T-helper 17 cell (primary cell): ENCODE results near the gene FERMT2. TPM values are rescaled to one million over a fixed set of nuclear protein-coding genes. Genes with fewer than 3 reads are reported as not detected.
A peak's percentile ranks its signal among the peaks of the same experiment; 100 is the strongest.
"Not testable (repeated sequence)": the region's sequence is repeated elsewhere in the genome, so short reads cannot be mapped to it uniquely, and the experiment has no call there.

Experiments used
- ATAC-seq: fragments of 150-1000 bp; cut with Tn5 transposase; 2 replicates; pipeline ENCODE4 v1.10.0; 2021; ENCODE audit warnings: mild to moderate bottlenecking, moderate library complexity
- DNase-seq, 3 donors: peaks; one replicate each; pipeline versions ENCODE4 v3.0.0 to v3.0.0-alpha.2; 2020 to 2021
- H3K9me3 ChIP-seq: one replicate; pipeline ENCODE4 v1.7.0; 2013; ENCODE audit warnings: low read length, mild to moderate bottlenecking; ENCODE audit not compliant: control insufficient read depth, poor library complexity, severe bottlenecking
- H3K27ac Mint-ChIP-seq: one replicate; pipeline ENCODE4 v1.8.0; 2022; ENCODE audit warnings: mild to moderate bottlenecking, moderate library complexity, mixed read lengths
- H3K27me3 Mint-ChIP-seq: one replicate; pipeline ENCODE4 v1.8.0; 2022; ENCODE audit warnings: mixed read lengths
- H3K36me3 Mint-ChIP-seq: one replicate; pipeline ENCODE4 v1.8.0; 2022; ENCODE audit warnings: low read depth, mixed read lengths
- H3K4me1 Mint-ChIP-seq: one replicate; pipeline ENCODE4 v1.8.0; 2022; ENCODE audit warnings: mild to moderate bottlenecking, mixed read lengths
- H3K4me3 Mint-ChIP-seq: one replicate; pipeline ENCODE4 v1.8.0; 2022; ENCODE audit warnings: mild to moderate bottlenecking, moderate library complexity, mixed read lengths
- total RNA-seq, 4 donors: library from RNA in 2 of 4; stranded (reverse) in 2 of 4; gene quantifications; one replicate each; pipeline ENCODE4 v1.2.3 and lab custom pipeline; 2022 to 2026

The FERMT2 gene
- total RNA-seq, 2 donors from 2014 or later, result 0.78 to 3.6 TPM

DNA sequence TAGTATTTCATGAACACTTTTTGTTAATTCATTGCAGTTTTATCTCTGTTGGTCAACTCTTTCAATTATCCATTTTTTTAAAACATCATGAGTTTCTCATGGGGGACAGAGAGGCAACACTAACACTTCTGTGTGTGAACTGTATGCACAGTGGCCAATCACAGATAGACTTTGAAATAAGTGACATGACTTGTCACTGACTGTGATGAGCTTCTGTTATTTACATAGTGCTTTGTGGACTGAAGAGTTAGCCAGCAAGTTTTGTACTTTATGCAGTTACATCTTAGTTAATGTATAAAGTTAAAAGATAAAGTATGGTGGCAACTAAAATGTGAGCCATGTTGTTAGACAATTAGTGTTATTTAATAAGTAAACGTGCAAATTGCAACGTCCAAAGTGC lies 16.1 kb downstream of the FERMT2 start:
- Mint-ChIP-seq H3K27me3 (peaks cover 21% of the 10 kb centered on the region), H3K27ac (no peak overlapping the region), H3K36me3 (peaks cover 5% of the 10 kb centered on the region), H3K4me1 (peaks cover 8% of the 10 kb centered on the region), H3K4me3 (no peak overlapping the region)
- ATAC-seq, result no peak
- DNase-seq, result no peak
- H3K9me3 ChIP-seq, result no peaks in the 10 kb centered on the region

DNA sequence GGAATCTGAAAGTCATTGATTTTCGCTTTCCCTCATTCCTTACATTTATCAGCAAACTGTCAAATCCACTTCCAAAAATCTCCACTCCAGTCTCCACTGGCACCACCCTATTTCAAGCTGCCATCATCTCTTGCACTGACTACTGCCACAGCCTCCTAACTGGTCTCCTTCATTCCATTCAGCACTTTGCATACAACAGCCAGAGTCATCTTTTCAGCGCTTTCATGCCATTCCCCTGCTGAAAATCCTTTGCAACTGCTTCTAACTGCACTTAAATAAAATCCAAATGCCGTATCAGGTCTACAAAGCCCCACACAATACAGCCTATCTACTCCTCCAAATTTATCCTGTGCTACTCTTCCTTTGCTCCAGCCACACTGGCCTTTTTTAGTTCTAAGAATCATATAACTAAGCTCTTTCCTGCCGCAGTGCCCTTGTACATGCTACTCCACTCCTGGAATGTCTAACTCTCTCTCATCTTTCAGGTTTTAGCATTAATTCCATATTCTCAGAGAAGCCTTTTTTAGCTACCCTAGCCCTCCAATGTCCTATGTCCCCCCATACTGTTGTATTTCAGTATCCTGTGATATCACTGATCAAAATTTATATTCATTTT lies 21.6 kb downstream of the FERMT2 start:
- Mint-ChIP-seq H3K4me1 (no peaks in the 10 kb centered on the region), H3K27me3 (peaks cover 6% of the 10 kb centered on the region), H3K4me3 (no peak overlapping the region), H3K27ac (no peak overlapping the region), H3K36me3 (peaks cover 4% of the 10 kb centered on the region)
- no peaks in the 10 kb centered on the region for H3K9me3 ChIP-seq
- DNase-seq (no peak), ATAC-seq (no peak)

DNA sequence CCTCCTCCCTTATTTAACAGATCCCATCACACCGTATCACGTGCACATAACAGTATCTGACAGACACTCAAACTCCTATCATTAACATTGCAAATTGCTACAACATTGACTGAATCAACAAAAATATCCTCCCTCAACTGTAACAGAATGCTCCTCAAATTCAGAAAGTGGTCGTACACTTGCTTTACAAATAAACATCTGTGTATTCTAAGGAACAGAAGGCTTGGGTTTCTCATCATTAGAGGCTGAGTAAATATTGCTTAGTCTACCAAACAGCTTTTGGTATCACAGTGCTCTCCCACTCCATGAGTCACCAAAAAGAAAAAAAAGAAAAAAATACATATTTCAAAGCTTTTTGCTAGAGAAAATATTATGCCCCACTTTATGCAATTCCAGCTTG lies 23.9 kb downstream of the FERMT2 start:
- ATAC-seq (no peak), DNase-seq (no peak)
- no peak overlapping the region for H3K27ac Mint-ChIP-seq
- H3K4me3 Mint-ChIP-seq, result no peak overlapping the region
- peaks cover 6% of the 10 kb centered on the region for H3K27me3 Mint-ChIP-seq
- peaks cover 4% of the 10 kb centered on the region for H3K36me3 Mint-ChIP-seq
- peaks cover 7% of the 10 kb centered on the region for H3K4me1 Mint-ChIP-seq
- no peaks in the 10 kb centered on the region for H3K9me3 ChIP-seq

DNA sequence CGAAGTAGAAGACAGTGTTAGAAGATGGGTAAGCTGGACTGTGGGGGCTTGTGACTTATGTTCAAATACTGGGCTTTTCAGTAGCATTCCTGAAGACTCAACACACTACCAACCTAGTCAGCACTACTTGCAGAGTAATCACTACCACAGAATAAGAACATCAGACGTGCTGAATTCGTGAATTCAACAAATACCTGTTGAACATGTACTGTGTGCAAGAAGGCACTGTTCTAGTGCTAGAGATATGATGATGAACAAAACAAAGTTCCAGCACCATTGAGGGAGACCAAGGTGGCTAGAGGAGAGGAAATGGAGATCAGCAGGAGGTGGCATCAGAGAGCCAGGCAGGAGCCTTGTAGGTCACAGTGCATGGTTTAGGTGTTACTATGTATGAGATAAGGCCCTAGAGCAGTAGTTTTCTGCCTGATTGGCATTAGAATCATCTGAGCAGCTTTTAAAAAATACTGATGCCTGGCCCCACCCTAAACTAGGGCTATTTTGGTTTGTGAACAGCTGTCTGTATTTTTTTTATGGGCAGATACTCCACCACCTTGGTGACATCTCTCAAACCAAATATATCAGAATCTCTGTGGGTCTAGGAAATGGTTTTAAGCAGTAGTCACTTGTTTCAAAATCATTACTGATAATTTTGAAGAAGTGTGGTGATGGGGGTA lies 26.8 kb downstream of the FERMT2 start:
- no peaks in the 10 kb centered on the region for H3K9me3 ChIP-seq
- no peaks in the 10 kb centered on the region for H3K27me3 Mint-ChIP-seq
- peaks cover 2% of the 10 kb centered on the region for H3K36me3 Mint-ChIP-seq
- DNase-seq (no peak), ATAC-seq (peak; percentile 45)
- H3K4me1 Mint-ChIP-seq, result peaks cover 16% of the 10 kb centered on the region
- peak overlapping the region; percentile 34 for H3K4me3 Mint-ChIP-seq
- H3K27ac Mint-ChIP-seq, result no peak overlapping the region

DNA sequence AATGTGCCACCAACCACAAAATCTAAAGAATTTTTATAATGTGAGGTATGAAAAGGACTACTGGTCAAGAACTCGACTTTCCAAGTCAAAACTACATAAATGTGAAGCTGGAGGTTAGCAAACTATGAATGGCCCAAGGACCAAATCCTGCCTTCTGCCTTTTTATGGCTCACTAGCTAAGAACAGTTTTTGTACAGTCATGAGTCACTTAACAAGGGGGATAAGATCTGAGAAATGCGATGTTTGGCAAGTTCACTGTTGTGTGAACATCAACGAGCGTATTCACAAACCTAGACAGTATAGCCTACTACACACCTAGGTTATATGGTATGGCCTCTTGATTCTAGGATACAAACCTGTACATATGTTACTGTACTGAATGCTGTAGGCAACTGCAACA lies 28.2 kb downstream of the FERMT2 start:
- DNase-seq, result no peak
- no peak for ATAC-seq
- no peak overlapping the region for H3K4me3 Mint-ChIP-seq
- no peak overlapping the region for H3K27ac Mint-ChIP-seq
- H3K27me3 Mint-ChIP-seq, result no peaks in the 10 kb centered on the region
- peaks cover 19% of the 10 kb centered on the region for H3K4me1 Mint-ChIP-seq
- peaks cover 2% of the 10 kb centered on the region for H3K36me3 Mint-ChIP-seq
- H3K9me3 ChIP-seq, result no peaks in the 10 kb centered on the region

DNA sequence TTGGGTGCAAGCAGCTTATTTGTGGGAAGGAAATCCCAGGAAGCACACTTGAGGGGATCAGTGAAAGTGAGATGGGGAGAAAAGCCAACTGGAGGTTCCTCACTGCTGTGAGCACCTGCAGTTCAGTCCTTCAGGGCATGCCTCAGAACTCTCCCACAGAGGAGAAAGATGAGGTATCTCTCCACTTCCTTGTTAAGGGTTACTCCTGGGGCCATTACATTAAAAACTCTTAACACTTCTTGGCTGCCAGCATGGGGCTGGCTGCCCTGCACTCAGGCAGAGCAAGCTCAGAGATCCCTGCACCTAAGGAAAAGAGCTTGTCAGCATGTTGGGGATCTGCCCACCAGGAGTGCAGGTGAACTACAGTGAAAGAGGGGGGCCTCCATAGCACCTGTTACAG lies 28.8 kb downstream of the FERMT2 start:
- Mint-ChIP-seq H3K27me3 (no peaks in the 10 kb centered on the region), H3K27ac (no peak overlapping the region), H3K4me3 (no peak overlapping the region), H3K4me1 (peaks cover 22% of the 10 kb centered on the region), H3K36me3 (peaks cover 2% of the 10 kb centered on the region)
- no peak for ATAC-seq
- no peak for DNase-seq
- no peaks in the 10 kb centered on the region for H3K9me3 ChIP-seq

DNA sequence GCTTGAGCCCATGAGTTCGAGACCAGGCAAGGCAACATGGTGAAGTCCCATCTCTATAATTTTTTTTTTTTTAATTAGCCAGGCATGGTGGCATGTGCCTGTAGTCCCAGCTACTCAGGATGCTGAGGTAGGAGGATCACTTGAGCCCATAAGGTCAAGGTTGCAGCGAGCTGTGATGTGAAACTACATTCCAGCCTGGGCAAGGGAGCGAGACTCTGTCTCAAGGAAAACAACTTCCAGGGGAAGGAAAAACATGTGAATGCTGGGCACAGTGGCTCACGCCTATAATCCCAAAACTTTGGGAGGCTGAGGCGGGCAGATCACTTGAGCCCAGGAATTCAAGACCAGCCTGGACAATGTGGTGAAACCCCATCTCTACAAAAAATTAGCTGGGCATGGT lies 30.4 kb downstream of the FERMT2 start:
- H3K9me3 ChIP-seq, DNase-seq, H3K36me3 Mint-ChIP-seq, ATAC-seq, H3K27me3 Mint-ChIP-seq, H3K4me3 Mint-ChIP-seq: not testable (repeated sequence)
- H3K4me1 Mint-ChIP-seq, result peaks cover 25% of the 10 kb centered on the region
- peak overlapping the region; percentile 96 for H3K27ac Mint-ChIP-seq

DNA sequence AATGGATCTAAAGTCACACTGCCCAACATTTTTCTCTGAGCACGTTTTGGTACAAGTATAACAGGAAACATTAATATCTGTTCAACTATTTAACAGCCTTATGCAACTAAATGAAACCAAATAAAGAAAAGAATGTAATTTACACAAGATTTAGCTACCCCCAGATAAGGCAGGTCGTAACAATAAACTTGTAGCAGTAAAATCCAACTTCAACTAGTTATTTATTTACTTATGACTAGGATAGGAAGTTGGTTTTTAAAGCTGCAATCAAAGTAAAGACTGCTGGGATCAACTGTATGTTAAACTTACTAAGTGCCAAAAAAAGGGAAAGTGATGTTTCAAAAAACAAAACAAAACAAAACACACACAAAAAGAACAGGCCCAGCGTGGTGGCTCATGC lies 30.9 kb downstream of the FERMT2 start:
- H3K27ac Mint-ChIP-seq, result peak overlapping the region; percentile 96
- no peaks in the 10 kb centered on the region for H3K27me3 Mint-ChIP-seq
- H3K4me1 Mint-ChIP-seq, result peaks cover 25% of the 10 kb centered on the region
- DNase-seq, result no peak
- no peaks in the 10 kb centered on the region for H3K36me3 Mint-ChIP-seq
- no peaks in the 10 kb centered on the region for H3K9me3 ChIP-seq
- no peak overlapping the region for H3K4me3 Mint-ChIP-seq
- ATAC-seq, result no peak

GRCh38 chr14:52918486-52918885 lies 32.4 kb downstream of the FERMT2 start:
- no peaks in the 10 kb centered on the region for H3K36me3 Mint-ChIP-seq
- H3K4me1 Mint-ChIP-seq, result peaks cover 18% of the 10 kb centered on the region
- ATAC-seq (peak; percentile 99), DNase-seq (no peak)
- H3K4me3 Mint-ChIP-seq, result no peak overlapping the region
- no peaks in the 10 kb centered on the region for H3K27me3 Mint-ChIP-seq
- no peaks in the 10 kb centered on the region for H3K9me3 ChIP-seq
- H3K27ac Mint-ChIP-seq, result peak overlapping the region; percentile 96

DNA sequence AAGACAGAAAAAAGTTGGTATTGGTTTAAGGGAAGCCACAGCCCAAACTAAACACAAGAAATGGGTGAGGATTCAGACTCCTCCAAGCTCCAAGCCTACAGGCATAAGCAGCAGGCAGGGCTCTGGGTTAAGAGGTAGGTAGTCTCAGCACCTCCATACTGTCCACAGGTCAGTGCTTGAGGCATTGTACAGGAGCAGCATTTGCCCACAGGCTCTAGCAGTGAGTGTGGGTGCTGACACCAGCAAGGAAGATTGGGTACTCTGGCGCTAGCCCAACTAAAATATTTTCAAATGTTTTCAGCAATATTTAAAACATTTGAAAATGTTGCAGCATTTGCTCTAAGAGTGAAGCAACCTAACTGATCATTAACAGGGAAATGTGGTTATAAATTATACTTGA lies 33.1 kb downstream of the FERMT2 start:
- no peaks in the 10 kb centered on the region for H3K9me3 ChIP-seq
- ATAC-seq (no peak), DNase-seq (no peak)
- peaks cover 20% of the 10 kb centered on the region for H3K4me1 Mint-ChIP-seq
- no peaks in the 10 kb centered on the region for H3K27me3 Mint-ChIP-seq
- H3K4me3 Mint-ChIP-seq, result peak overlapping the region; percentile 53
- H3K36me3 Mint-ChIP-seq, result no peaks in the 10 kb centered on the region
- peak overlapping the region; percentile 96 for H3K27ac Mint-ChIP-seq

GRCh38 chr14:52914295-52914694 lies 36.6 kb downstream of the FERMT2 start:
- Mint-ChIP-seq H3K27ac (no peak overlapping the region), H3K27me3 (no peaks in the 10 kb centered on the region), H3K4me3 (peak overlapping the region; percentile 2), H3K4me1 (peaks cover 12% of the 10 kb centered on the region), H3K36me3 (no peaks in the 10 kb centered on the region)
- H3K9me3 ChIP-seq, result no peaks in the 10 kb centered on the region
- DNase-seq (no peak), ATAC-seq (no peak)

GRCh38 chr14:52913271-52913670 lies 37.6 kb downstream of the FERMT2 start:
- ATAC-seq (no peak), DNase-seq (no peak)
- no peak overlapping the region for H3K27ac Mint-ChIP-seq

GRCh38 chr14:52911904-52912303 lies 38.9 kb downstream of the FERMT2 start:
- no peak for DNase-seq
- ATAC-seq, result no peak
- H3K27ac Mint-ChIP-seq, result no peak overlapping the region
- peaks cover 8% of the 10 kb centered on the region for H3K4me1 Mint-ChIP-seq
- H3K36me3 Mint-ChIP-seq, result no peaks in the 10 kb centered on the region
- H3K27me3 Mint-ChIP-seq, result no peaks in the 10 kb centered on the region
- H3K9me3 ChIP-seq, result no peaks in the 10 kb centered on the region
- no peak overlapping the region for H3K4me3 Mint-ChIP-seq

More at GRCh38 chr14:52913271-52913670, 37.6 kb downstream of the FERMT2 start:
- peaks cover 10% of the 10 kb centered on the region for H3K4me1 Mint-ChIP-seq
- no peaks in the 10 kb centered on the region for H3K27me3 Mint-ChIP-seq
- no peaks in the 10 kb centered on the region for H3K36me3 Mint-ChIP-seq
- H3K9me3 ChIP-seq, result no peaks in the 10 kb centered on the region
- no peak overlapping the region for H3K4me3 Mint-ChIP-seq

DNA sequence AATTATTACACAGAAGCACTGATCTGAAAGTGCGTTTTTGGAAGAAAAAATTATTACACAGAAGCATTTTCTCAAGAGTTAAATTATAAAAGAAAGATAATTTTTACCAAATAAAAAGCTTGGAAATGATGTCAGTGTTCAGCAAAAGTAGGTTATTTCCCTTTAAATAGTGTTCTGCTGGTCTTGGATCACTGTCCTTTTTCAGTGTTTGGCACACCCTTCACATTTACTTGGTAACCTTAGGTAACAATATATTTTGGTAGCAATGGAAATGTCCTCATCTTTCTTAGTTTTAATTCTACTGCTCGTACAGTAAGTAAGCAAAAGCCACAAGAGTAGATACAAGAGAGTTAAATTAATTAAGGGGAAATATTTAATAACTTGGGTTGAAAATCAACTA lies 40.3 kb downstream of the FERMT2 start:
- Mint-ChIP-seq H3K4me1 (peaks cover 8% of the 10 kb centered on the region), H3K27me3 (no peaks in the 10 kb centered on the region), H3K36me3 (no peaks in the 10 kb centered on the region), H3K27ac (no peak overlapping the region), H3K4me3 (no peak overlapping the region)
- ATAC-seq (no peak), DNase-seq (no peak)
- H3K9me3 ChIP-seq, result no peaks in the 10 kb centered on the region
